GM23338 (cell line): ENCODE results near the gene QRFP.

Experiments
- CTCF ChIP-seq, 2 experiments: fragments of 200-600 bp in 1 of 2; sonication (generic) in 1 of 2; conservative IDR thresholded peaks; 2 replicates each; pipeline versions ENCODE4 v1.5.1 to v1.6.1; 2016 to 2017; ENCODE audit warnings: antibody characterized with exemption in 2 of 2, low read depth in 2 of 2, mild to moderate bottlenecking in 2 of 2, moderate library complexity in 1 of 2
- JUNB ChIP-seq: IDR thresholded peaks from one replicate; pipeline ENCODE4 v1.6.1; 2016; ENCODE audit warnings: antibody characterized with exemption; ENCODE audit not compliant: unreplicated experiment
- POLR2AphosphoS5 ChIP-seq: IDR thresholded peaks from 2 replicates; pipeline ENCODE4 v1.6.1; 2016; ENCODE audit warnings: antibody characterized with exemption, low read depth

DNA sequence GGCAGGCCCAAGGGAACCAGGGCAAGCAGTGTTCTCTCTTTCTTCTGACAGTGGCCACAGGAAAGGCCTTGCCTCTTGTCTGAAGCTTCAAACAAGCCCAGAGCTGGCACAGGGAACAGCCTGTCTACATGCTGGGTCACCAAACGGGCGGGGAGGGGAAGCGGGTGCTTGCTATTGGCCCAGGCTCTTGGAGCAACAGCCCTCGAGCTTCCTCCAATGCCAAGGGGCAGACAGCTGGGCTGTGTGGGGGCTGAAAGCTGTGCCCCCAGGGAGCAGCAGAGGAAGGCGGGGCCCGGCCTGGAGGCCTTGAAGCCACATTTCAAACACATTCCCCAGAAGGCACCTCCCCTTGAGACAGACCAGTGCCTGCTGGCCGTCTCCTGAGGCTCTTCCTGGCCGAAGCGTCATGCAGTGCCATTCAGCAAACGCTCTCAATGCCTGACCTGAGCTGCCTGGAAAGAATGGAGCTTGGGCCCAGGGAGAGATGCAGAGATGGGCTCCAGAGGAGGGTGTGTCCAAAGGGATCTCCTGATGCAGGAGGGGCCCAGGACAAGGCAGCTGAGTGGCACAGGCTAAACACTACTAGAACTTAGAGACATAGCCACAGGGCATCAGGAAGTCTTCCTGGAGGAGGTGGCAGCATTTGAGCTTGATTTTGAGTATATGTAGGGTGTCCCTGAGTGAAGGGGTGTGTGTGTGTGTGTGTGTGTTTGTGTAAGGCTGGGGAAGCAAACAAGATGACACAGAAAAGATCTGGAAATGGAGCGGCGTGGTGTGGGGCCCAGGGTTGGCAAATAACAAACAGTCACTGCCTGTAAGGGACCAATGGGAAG is 39.9 kb upstream of the QRFP start:
- TF ChIP-seq CTCF (conservative IDR thresholded peaks at IDR 0.05; ENCODE audit: low read depth in 2 of 2) (no peak), JUNB (no peak), POLR2AphosphoS5 (0 out of 2 replicates have a peak, but pooled peaks have one; percentile 19)
